Upper lobe of left lung (tissue), 6 donors: ENCODE results near the gene ARHGAP26. TPM values are rescaled to one million over a fixed set of nuclear protein-coding genes. Genes with fewer than 3 reads are reported as not detected.

Experiments
- ATAC-seq, 2 donors: fragments of 200-7000 bp; cut with Tn5 transposase; one replicate each; pipeline ENCODE4 v1.9.1; 2022; ENCODE audit warnings: mild to moderate bottlenecking in 2 of 2, moderate library complexity in 2 of 2; ENCODE audit not compliant: low FRiP score in 2 of 2
- DNase-seq, 2 donors: peaks; one replicate each; pipeline ENCODE4 v3.0.0-alpha.2; 2019 to 2020
- H3K27ac ChIP-seq, 4 donors: fragments of 200-600 bp; sonication (generic); one replicate each; pipeline ENCODE4 v1.5.1; 2016 to 2019
- H3K27me3 ChIP-seq, 4 donors: fragments of 200-600 bp; sonication (generic); one replicate each; pipeline ENCODE4 v1.5.1; 2017 to 2019
- H3K36me3 ChIP-seq, 4 donors: fragments of 200-600 bp; sonication (generic); one replicate each; pipeline ENCODE4 v1.5.1; 2016 to 2019
- H3K4me1 ChIP-seq, 4 donors: fragments of 200-600 bp; sonication (generic); one replicate each; pipeline ENCODE4 v1.5.1; 2018 to 2019
- H3K4me3 ChIP-seq, 4 donors: fragments of 200-600 bp; sonication (generic); one replicate each; pipeline ENCODE4 v1.5.1; 2017 to 2019; ENCODE audit warnings: mild to moderate bottlenecking in 2 of 4, moderate library complexity in 1 of 4
- H3K9me3 ChIP-seq, 4 donors: fragments of 200-600 bp; sonication (generic); one replicate each; pipeline ENCODE4 v1.5.1; 2018 to 2019
- EP300 ChIP-seq, 4 donors: sonication (generic); formaldehyde crosslinking; IDR thresholded peaks; one replicate each; pipeline ENCODE4 v1.5.1; 2017; ENCODE audit warnings: antibody characterized with exemption in 4 of 4, control low read depth in 2 of 4
- POLR2A ChIP-seq, 4 donors: fragments of 450-650 bp; IDR thresholded peaks; one replicate each; pipeline ENCODE4 v1.5.1; 2016 to 2017; ENCODE audit warnings: antibody characterized with exemption in 4 of 4, mild to moderate bottlenecking in 2 of 4
- POLR2AphosphoS5 ChIP-seq, 2 donors: sonication (generic); formaldehyde crosslinking; IDR thresholded peaks; one replicate each; pipeline ENCODE4 v1.5.1; 2017; ENCODE audit warnings: antibody characterized with exemption in 2 of 2
- WGBS, 2 donors: methylation state at CpG; one replicate each; pipeline ENCODE4 v1.1.5; 2017 to 2018; 5-methylcytosine and 5-hydroxymethylcytosine counted together
- total RNA-seq, 6 donors: library from RNA; depleted of rRNA in 4 of 6; stranded (reverse); fragments of >200 nt in 4 of 6; gene quantifications; one replicate each; pipeline versions ENCODE4 v1.1.0 to v1.2.1, GENCODE V29; 2016 to 2021
- TF ChIP-seq, protein P1 (sequence below), 6 experiments: fragments of 450-650 bp in 4 of 6; fragments of 200-600 bp in 2 of 6; sonication (generic) in 2 of 6; IDR thresholded peaks; one replicate each; pipeline ENCODE4 v1.5.1; 2016 to 2019; ENCODE audit warnings: antibody characterized with exemption in 6 of 6
- donor health status: DM: no; HTN: no; CAD: no; lungs with moderate emphysema.
- donor health status: DM: no; HTN: yes; CAD: no; lungs with severe emphysema.

The ARHGAP26 gene
- total RNA-seq, 6 donors from 2014 or later = 34.9 to 90.1 (median 38.9) TPM

DNA sequence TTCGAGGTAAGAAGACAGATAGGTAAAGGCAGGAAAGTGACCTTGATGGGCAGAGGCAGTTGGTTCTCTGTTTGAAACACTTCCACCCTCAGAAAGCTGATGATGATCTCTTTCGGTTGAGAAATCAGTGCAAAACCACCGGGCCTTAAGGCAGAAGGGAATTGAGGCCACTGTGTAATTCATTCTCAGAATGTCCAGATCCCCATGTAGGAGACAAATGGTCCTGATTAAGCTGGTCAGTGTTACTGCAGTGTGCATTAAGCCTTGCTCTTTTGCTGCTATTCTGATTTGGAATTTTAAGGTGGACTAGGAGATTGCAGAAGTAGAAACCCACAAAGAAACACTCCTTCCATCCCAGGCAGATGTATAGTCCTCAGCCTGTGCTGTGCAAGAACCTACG is 255.2 kb downstream of the ARHGAP26 start:
- DNase-seq (no peak), ATAC-seq (no peak)
- peaks cover 10 to 14% (median 12%) of the 10 kb centered on the region in 4 donors for H3K4me1 ChIP-seq
- 68 to 79% methylated on average over 4 of the region's 4 CpGs for WGBS, 2 donors
- no peaks in the 10 kb centered on the region for H3K9me3 ChIP-seq
- no peak overlapping the region for H3K4me3 ChIP-seq
- no peak overlapping the region for H3K27ac ChIP-seq
- H3K27me3 ChIP-seq = no peaks in the 10 kb centered on the region
- TF ChIP-seq POLR2A (IDR thresholded peaks at IDR 0.05) (no peak), EP300 (IDR thresholded peaks at IDR 0.05) (no peak), POLR2AphosphoS5 (IDR thresholded peaks at IDR 0.05) (no peak)
- TF ChIP-seq, protein P1, sequence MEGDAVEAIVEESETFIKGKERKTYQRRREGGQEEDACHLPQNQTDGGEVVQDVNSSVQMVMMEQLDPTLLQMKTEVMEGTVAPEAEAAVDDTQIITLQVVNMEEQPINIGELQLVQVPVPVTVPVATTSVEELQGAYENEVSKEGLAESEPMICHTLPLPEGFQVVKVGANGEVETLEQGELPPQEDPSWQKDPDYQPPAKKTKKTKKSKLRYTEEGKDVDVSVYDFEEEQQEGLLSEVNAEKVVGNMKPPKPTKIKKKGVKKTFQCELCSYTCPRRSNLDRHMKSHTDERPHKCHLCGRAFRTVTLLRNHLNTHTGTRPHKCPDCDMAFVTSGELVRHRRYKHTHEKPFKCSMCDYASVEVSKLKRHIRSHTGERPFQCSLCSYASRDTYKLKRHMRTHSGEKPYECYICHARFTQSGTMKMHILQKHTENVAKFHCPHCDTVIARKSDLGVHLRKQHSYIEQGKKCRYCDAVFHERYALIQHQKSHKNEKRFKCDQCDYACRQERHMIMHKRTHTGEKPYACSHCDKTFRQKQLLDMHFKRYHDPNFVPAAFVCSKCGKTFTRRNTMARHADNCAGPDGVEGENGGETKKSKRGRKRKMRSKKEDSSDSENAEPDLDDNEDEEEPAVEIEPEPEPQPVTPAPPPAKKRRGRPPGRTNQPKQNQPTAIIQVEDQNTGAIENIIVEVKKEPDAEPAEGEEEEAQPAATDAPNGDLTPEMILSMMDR (IDR thresholded peaks at IDR 0.05) = no peak
- H3K36me3 ChIP-seq = no peaks in the 10 kb centered on the region

DNA sequence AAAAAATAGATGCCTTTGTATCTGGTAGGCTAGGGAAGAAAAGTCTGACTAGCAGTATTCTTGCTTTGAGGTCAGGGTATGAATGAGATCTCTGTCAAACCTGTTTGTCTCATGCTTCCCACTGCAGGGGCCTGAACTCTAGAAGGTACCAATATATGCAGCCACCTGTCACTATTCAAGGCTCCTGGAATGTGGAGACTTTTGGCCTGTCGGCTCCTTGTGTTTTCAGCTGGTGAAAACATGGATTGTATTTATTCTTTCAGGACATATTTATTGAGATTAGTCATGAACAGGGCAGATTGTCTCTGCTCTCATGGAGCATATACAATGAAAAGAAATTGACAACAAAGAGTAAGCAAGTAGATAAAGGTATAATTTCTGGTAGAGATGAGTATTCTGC is 255.8 kb downstream of the ARHGAP26 start:
- H3K36me3 ChIP-seq = no peaks in the 10 kb centered on the region
- H3K27ac ChIP-seq = no peak overlapping the region
- H3K4me1 ChIP-seq = peaks cover 10 to 16% (median 13%) of the 10 kb centered on the region in 4 donors
- DNase-seq = no peak
- H3K27me3 ChIP-seq = no peaks in the 10 kb centered on the region
- WGBS, 2 donors = 91 to 94% methylated on average over 1 of the region's 1 CpG
- ATAC-seq = no peak
- TF ChIP-seq POLR2AphosphoS5 (IDR thresholded peaks at IDR 0.05) = no peak
- no peak for TF ChIP-seq EP300 (IDR thresholded peaks at IDR 0.05)
- TF ChIP-seq POLR2A (IDR thresholded peaks at IDR 0.05) = no peak
- TF ChIP-seq, protein P1 (IDR thresholded peaks at IDR 0.05) = no peak
- H3K9me3 ChIP-seq = no peaks in the 10 kb centered on the region
- no peak overlapping the region for H3K4me3 ChIP-seq

DNA sequence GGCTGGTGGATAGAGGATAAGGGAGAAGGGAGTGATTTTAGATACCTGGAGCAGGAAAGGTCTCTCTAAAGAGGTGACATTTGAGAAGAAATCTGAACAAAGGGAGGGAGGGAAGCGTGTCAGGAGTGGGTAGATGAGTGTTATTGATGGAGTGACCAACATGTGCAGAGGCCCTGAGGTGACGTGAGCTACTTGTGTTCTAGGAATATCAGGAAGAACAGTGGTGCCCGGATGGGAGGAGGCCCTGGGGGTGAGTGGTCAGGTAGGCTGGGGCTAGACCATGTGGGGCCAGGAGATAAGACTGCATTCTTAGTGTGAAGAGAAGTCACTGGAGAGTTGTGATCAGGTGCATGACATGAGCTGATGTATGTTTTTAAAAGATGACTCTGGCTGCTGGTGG is 256.2 kb downstream of the ARHGAP26 start:
- Histone ChIP-seq H3K36me3 (no peaks in the 10 kb centered on the region), H3K4me3 (no peak overlapping the region), H3K9me3 (no peaks in the 10 kb centered on the region), H3K27me3 (no peaks in the 10 kb centered on the region), H3K27ac (no peak overlapping the region), H3K4me1 (peaks cover 10 to 16% (median 13%) of the 10 kb centered on the region in 4 donors)
- ATAC-seq (no peak), DNase-seq (no peak)
- TF ChIP-seq POLR2A (IDR thresholded peaks at IDR 0.05) (no peak), EP300 (IDR thresholded peaks at IDR 0.05) (no peak), POLR2AphosphoS5 (IDR thresholded peaks at IDR 0.05) (no peak)
- TF ChIP-seq, protein P1 (IDR thresholded peaks at IDR 0.05) = no peak
- WGBS, 2 donors = 90 to 100% methylated on average over 3 of the region's 3 CpGs

DNA sequence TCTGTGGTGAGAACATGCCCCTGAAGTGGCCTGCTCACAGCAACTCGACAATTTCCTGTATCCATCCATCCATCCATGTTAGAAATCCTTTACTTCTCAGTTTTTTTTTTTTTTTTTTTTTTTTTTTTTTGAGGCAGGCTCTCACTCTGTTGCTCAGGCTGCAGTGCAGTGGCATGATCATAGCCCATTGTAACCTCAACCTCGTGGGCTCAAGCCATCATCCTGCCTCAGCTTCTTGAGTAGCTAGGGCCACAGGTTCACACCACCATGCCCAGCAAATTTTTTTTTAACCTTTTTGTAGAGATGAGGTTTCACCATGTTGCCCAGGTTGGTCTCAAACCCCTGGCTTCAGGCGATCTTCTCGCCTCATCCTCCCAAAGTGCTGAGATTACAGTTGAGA is 259.1 kb downstream of the ARHGAP26 start:
- WGBS, 2 donors = 81 to 83% methylated on average over 4 of the region's 4 CpGs
- H3K36me3 ChIP-seq = no peaks in the 10 kb centered on the region
- no peak for DNase-seq
- H3K27me3 ChIP-seq = no peaks in the 10 kb centered on the region
- TF ChIP-seq EP300 (IDR thresholded peaks at IDR 0.05) (no peak), POLR2A (IDR thresholded peaks at IDR 0.05) (no peak), POLR2AphosphoS5 (IDR thresholded peaks at IDR 0.05) (no peak)
- TF ChIP-seq, protein P1 (IDR thresholded peaks at IDR 0.05) = no peak
- ATAC-seq = no peak
- no peaks in the 10 kb centered on the region for H3K9me3 ChIP-seq
- H3K27ac ChIP-seq = no peak overlapping the region
- H3K4me3 ChIP-seq = no peak overlapping the region
- H3K4me1 ChIP-seq = peaks cover 4 to 9% (median 5%) of the 10 kb centered on the region in 4 donors

DNA sequence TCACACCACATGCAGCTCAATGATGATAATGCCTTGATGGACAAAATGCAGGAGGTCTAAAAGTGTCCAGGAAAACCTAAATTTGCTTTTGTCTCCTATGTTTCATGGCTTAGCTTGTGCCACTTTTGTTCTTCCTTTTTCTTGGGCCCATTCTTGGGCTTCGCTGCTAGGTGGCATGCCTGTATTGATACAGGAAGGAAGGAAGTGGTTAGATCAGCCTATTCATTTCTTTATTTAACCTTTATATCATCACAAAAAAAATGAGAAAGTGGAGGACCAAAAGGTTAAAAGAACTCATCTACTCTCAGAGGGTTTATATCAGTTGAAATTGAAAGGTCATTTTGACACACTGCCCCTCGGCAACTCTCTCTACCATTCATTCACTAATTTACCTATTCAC is 260.2 kb downstream of the ARHGAP26 start:
- WGBS, 2 donors = 54 to 61% methylated on average over 2 of the region's 2 CpGs
- H3K9me3 ChIP-seq = no peaks in the 10 kb centered on the region
- no peak overlapping the region for H3K27ac ChIP-seq
- H3K4me1 ChIP-seq = peaks cover 4 to 9% (median 5%) of the 10 kb centered on the region in 4 donors
- H3K27me3 ChIP-seq = no peaks in the 10 kb centered on the region
- no peak for ATAC-seq
- TF ChIP-seq, protein P1 (IDR thresholded peaks at IDR 0.05) = no peak
- no peaks in the 10 kb centered on the region for H3K36me3 ChIP-seq
- no peak overlapping the region for H3K4me3 ChIP-seq
- no peak for DNase-seq
